Hypothalamus (tissue), 51 donors: ENCODE measurements around the gene PCGF3.
"Not testable (repeated sequence)": the region's sequence is repeated elsewhere in the genome, so short reads cannot be mapped to it uniquely, and the experiment has no call there.

ENCODE experiments used
- DNase-seq, 51 donors: peaks; one replicate each; lab custom pipeline; 2025; lab: John Stamatoyannopoulos, UW

The PCGF3 gene

DNA sequence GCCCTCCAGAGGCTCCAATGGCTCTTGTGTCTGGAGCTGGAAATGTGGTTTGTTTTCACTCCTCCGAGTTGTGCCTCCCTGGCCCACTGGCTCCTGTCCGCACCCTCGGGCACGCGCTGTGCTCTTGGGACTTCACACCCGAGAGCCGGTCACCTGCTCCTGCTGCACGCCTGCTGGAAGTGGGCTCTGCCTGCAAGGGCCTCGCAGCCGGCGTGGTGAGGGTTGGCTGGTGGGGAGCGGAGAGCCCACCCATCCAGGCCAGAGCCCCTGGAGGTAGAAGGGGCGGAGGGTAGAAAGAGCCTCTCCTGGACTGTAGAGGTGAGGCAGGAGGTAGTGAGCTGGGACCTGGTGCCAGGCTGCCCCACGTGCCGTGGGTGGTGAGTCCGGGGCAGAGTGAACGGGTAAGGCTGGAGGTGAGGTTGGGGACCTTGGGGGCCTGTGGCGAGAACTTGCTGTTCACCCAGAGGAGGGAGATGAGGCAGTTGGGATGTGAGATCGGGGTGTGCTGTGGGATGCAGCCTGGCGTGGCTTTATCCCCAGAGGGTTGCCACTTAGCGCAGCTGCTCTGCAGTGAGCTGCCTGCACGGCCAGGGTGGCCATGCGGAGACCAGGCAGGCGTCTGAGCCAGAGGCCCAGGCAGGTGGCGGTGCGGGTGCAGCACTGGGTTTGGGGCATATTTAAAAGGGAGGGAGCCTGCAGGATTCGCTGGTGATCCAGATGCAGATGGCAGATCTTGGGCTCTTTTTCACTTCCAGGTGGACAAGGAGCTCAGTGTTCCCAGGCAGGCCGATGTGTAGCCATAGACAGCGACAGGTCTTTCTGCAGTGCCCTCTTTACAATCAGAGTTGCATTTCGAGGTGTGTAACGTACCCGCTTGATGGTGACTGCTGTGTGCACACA, 48.8 kb downstream of the PCGF3 start:
- DNase-seq: no peak

DNA sequence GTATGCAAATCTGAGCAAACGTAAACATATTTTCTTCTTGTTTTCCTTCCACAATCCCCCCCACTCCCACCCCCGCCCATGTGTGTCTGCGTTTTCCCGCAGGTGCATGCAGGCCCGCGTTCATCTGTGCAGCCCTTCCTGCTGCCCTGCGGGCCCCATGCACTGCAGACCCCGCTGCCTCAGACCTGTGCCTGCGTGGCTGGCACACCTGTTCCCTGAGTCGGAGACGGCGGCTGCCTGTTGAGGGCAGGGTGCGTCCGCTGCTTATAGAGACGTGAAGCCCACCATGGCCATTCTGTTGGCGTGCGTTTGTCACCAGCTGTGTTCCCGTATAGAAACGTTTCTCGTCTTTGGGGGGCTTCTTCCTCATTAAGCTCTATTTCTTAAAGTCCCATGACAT, 51.5 kb downstream of the PCGF3 start:
- DNase-seq: no peak

DNA sequence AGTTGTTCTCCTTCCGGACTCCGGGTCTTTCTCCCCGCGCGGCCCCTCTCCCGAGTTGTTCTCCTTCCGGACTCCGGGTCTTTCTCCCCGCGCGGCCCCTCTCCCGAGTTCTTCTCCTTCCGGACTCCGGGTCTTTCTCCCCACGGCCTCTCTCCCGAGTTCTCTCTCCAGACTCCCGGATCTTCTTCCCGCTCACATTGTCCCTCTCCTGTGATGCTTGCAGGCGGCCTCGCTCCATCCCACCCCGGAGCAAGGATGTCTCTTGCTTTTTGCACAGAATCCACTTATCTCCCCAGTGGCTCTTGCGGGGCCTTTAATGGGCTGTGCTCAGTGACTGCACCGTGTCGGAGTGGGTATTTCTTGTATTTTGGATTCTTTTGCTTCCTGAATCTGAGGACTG, 54.2 kb downstream of the PCGF3 start:
- not testable (repeated sequence) for DNase-seq

DNA sequence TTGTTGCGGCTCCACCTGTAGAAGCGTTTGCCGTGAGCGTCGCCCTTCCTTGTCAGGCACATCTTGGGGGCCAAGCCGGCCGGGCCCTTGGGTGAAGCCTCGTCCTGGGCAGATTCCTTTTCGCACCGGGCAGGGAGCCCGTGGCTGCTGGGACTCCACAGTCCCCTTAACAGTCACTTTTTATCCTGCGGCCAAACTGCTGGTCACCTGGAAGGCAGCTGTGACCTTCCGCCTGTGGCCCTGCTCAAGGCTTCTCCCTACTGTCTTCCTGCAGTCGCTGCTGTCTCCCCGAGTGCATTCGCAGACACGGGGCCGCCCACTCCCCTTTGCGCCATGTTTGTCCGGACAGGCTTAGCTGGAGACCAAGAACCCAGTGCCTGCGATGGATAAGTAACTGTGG, 55.0 kb downstream of the PCGF3 start:
- no peak for DNase-seq

DNA sequence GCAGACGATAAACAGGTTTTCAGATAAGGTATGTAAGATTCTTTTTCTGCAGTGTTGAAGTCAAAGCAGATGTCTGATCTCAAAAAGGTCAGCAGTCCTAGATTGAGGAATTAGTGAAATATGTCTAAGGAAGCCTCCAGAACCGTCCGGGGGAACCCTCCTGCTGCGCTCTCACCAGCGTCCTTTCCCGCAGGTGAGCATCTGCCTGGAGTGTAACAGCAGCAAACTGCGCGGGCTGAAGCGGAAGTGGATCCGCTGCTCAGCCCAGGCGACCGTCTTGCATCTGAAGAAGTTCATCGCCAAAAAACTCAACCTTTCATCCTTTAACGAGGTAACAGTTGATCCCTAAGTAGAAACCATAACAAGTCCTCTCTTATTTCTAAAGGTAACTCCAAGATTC, 55.5 kb downstream of the PCGF3 start:
- DNase-seq: no peak

DNA sequence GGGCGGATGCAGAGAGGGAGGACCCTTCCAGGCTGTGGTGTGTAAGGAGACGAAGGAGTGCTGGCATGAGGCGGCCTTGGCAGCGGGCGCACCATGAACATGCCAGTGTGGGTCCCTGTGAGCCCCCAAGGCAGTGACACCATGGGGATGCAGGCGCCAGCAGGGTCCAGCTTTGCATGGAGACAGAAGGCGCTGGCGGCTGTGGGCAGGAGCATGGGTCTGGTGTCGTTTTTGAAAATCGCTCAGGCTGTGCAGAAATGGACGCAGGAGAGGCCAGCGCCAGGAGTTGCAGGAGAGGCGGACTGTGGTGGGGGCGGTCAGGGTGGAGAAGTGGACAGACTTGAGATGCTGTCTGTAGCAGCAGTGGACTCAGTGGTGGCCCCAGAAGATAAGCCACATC, 56.1 kb downstream of the PCGF3 start:
- no peak for DNase-seq

DNA sequence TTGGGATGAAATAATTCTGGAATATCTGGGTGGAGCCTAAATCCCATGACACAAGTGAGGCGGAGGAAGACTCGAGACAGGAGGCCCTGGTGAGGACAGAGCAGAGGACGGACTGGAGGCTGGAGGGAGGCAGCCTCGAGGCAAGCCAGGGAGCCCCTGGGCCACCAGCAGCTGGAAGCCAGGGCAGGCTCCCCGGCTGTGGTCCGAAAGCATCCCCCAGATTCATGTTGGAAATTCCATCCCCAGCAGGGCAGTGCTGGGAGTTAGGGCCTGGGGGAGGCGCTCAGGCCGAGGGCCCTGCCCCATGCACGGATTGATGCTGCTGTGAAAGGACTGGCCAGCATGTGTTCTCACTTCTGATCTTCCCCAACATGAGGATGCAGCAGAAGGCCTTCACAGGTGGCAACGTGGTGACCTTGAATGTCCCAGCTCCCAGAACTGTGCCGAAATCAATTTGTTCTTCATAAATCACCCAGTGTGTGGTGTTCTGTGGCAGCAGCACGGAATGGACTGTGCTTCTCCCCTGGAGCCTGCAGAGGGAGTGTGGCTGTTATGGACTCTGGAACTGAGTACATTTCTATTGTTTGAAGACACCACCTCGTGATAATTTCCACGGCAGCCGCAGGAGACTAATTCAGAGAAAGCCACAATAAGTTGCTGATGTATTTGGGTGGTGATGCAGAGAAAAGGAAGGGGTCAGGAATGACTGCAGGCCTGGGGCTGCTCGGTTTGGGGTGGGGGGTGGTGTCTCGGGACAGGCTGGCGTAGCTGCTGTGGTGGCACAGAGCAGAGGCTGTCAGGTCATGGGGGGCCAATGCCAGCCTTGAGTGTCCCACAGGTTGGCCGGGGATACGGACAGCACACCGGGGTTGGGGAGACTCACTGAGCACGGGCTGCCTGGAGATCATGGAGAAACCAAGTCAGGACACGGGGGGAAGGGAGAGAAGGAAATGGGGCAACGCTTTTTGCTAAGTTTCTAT, 56.9 kb downstream of the PCGF3 start:
- DNase-seq: peak in 7 of 51 donors; percentile 9 to 48 (median 24)

DNA sequence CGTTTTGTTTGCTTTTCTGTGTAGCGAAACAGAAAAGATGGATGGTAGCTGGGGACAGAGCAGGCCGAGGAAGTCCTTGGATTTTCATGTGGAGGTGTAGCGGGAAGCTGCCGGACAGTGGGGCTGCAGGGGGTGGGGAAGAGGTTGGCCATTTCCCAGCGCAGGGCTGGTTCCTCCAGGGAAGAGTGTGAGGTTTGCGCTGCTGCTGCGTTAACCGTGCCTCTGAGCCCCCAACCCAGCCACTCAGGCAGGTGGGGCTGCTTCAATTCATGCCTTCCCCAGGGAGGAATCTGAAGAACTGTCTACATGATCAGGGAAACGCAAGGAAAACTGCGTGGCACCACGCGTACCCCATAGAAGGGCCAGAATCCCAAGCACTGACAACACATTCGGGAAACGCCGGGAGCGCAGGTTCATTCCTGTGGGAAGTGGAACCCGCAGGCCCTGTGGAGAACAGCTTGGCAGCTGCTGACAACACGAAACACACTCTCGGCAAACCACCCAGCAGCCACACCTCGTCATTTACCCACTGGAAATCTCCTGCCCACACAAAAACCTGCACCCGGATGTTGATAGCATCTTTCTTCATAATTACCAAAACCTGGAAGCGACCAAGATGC, 57.7 kb downstream of the PCGF3 start:
- no peak for DNase-seq

DNA sequence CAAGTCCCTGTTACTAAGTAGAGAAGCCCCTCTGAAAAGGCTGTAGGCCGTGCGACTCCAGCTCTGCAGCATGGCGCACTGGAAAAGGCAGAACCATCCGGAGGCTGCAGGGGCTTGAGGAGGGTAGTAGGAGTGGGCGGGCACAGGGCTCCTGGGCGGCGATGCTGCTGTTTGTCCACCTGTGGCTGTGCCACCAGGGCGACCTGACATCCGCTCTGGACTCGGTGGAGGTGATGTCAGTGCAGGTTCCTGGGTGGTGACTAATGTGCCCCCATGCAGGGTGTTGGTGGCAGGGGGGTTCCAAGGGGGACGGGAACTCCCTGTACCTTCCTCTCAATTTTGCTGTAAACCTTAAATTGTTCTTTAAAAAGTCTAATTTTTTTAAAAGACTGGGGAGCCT, 58.3 kb downstream of the PCGF3 start:
- DNase-seq: no peak

DNA sequence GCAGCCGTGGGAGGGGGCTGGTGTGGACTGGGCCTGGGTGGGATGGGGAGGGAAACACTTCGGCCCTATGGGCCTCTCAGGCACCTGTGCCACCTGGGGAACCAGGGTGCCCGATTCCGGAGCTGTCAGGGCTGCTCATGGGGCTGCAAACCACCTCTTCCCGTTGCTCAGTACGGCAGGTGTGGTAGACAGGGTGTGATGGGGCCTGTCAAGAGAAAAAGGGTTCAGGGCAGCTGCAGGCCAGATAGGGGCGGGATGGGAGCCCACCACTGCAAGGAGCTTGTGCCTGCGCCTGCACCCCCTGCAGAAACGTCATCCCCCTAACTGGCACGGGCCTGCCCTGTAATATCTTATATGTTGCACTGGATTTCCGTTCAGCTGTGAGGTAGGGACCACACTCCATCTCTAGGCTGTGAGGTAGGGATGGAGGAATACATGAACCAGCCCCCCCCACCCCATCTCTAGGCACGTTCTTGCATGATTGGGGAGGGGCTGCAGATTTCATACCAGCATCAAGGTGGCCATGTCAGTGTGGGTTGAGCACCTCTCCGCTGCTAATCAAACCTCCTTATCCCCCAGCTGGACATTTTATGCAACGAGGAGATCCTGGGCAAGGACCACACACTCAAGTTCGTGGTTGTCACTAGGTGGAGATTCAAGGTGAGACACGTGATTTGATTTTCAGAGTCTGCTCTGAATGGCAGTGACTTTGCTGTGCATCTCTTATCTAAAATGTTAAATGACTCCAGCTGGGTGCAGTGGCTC, 59.0 kb downstream of the PCGF3 start:
- DNase-seq: no peak

DNA sequence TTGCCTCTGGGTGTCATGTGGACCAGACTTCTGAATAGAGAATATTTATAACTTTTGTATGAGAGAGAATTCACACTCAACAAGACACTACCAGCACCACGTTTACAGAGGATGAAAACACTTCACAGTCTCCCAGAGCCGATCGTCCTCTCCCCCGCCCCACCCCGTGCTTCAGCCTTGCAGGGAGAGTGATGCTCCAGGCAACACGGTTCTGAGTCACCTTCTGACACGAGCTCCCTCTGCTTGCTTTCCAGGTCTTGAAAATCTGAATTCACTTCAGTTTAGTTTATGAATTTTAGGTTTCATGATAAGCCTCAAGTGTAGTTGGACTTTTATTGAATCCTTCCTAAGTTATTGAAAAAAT, 60.5 kb downstream of the PCGF3 start:
- DNase-seq: peak in 5 of 51 donors; percentile 23 to 74 (median 34)

DNA sequence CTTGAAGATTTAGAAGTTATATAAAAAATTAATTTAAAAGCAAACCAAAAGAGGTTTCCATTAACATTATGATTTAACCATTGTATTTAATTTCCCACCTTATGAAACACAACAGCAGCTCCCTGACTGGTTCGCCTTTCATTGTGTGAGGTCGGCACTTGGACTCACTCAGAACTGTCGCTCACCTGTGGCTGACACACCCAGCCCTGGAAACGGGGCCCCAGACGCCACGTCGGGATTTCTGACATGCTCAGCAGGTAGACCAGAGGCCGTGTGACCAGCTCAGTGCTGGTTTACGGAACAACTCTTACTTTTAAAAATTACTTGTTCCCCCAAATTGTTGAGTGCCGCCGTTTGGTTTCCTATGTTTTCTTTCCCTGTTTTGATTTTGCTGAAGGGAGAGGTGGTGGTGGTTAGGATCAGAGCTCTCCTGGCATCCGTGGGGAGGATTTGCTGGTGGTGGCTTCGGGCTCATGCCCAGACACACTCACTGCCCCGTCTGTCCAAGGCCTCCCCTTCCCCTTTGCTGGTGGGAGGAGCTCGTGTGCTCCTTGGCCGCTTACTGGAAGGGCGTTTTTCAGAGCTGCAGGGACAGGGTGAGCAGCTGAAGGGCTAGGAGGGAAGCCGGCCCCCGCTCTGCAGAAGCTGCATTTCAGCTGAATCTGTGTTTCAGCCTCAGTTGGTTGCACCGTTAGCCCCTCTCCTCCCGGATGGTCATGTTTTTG, 61.1 kb downstream of the PCGF3 start:
- DNase-seq: no peak

DNA sequence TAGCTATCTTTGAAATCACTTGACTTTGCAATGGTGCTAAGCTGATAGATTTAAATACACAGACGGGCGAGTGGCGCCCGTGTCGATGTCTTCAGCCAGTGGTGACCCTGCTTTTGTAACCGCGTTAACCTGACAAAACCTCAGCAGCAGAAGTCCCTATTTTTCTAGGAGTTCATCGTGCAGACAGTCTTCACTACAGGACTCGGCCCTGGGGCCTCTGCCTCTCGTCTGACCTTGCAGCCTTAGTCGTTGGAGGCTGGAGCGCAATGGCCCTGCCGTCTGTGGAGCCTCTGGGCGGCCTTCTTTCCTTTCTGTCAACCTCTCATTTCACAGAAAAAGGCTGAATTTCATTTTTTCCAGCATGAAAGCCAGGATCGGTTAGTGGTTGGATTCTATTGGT, 62.4 kb downstream of the PCGF3 start:
- no peak for DNase-seq

DNA sequence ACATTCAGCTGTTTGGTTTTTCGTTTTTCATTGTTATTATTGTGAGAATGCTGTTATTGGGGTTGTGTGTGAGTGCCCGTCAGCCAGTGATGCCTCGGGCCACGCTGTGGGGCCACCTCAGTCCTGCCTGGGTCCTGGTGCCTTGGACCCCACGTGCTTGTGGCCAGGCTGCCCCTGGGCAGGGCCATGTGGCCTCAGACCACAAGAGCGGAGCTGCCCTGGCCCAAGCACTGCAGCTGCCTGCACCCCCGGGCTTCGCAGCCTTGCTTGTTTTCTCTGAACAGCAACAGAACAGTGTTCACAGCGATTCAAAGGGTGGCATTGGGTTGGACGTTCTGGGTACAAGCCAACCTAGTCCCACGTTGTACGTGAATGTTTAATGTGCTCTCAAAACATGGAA, 63.4 kb downstream of the PCGF3 start:
- peak in 5 of 51 donors; percentile 11 to 41 (median 29) for DNase-seq

DNA sequence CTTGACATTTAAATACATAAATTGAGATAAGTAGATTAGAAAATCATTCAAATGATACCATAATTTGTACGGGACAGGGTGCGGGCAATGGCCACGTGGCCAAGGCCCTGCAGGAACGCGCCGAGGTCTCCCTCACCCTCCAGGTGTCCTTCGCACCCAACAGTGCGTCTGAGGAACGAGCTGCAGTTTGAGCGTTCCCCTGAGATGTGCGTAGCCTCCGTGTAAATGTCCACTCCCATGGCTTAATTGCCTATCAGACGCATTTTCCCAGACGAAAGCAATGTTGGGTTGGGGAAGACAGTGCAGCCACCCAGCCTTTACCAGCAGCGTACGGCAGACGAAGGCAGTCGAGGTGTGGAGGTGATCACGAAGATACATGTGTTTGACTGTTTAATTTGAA, 63.9 kb downstream of the PCGF3 start:
- no peak for DNase-seq

DNA sequence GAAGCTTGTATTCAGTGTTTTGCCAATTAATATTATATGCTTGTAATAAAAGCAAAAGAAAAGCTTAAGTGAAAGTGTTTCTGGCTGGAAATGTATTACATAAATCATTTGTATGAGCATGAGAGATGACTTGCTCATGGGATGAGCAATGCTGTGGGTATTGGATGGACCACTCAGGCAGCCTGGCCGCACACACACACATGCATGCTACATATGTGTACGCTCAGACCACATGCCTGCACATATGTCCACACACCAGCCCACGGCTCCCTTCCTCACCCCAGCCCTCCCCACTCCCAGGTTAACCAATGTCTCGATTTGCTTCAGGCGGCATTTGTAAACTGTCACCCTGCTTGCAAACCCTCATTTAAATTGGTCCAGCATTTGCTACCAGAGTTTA, 64.4 kb downstream of the PCGF3 start:
- no peak for DNase-seq

DNA sequence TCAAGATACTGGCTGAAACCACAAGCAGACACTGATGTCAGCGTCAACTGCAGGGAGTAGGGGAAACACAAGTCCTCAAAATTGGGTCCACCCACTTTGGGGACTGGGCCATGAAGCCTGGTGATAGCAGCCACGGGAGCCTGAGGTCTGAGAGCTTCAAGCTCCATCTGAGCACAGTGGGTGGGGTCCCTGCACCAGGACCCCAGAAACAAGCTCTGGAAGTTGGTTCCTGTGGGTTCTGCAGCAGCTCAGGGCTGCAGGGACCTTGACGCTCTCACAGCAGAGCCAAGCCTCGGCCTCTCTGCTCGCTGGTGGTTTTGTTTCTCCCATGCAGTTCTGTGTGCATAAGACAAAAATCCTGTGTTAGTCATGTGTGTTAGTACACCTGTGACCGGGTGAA, 65.8 kb downstream of the PCGF3 start:
- DNase-seq: no peak

DNA sequence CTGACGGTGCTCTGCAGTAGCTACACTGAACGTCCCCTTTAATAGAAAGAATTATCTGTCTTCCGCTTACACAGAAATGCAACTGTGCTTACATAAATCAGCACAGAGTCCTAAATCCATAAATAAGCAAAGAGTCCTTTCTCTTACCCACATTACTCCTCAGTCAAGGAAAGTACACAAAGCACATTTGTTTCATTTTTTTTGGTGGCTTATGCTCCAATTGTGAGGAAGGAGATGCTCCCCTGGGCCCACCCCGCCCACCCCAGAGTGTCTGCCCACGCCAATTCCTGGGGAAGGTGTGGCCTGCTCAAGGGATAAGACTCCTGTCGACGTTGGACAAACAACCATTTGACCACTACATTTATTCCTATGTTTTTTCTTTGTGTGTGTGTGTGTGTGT, 66.5 kb downstream of the PCGF3 start:
- no peak for DNase-seq

DNA sequence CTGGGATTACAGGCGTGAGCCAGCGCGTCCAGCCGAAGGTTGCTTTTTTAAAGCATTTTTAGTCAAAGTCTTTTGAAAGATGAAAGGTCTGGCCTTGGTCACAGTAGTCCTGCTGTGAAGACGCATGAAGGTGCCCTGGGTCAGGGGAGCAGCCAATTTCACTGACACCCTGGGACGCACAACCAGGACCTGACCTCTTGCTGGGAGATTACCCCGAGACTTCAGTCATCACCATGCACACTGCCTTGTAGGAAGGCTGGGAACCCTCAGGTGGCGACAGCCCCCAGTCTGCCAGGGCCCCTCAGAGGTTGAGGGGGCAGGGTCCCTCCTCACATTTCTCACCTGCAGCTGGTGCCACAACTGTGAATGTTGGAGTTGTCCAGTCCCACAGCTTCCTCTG, 67.1 kb downstream of the PCGF3 start:
- no peak for DNase-seq

DNA sequence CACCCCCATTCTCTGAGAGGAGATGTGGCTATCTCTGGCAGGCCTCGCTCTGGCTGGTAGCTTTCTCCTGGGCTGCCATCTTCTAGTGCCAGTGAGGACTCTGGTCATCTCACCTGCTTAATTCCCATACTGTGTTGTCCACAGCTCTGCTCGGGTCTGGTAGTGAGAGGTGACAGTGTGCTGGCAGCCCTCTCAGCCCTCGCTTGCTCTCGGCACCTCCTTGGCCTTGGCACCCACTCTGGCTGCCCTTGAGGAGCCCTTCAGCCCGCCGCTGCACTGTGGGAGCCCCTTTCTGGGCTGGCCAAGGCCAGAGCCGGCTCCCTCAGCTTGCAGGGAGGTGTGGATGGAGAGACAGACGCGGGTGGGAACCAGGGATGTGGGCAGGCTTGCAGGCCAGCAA, 67.6 kb downstream of the PCGF3 start:
- no peak for DNase-seq
